Panc1 (cell line): ENCODE results near the gene AFF3. TPM values are rescaled to one million over a fixed set of nuclear protein-coding genes. Genes with fewer than 3 reads are reported as not detected.

Experiments
- ATAC-seq: fragments of 200-7000 bp; cut with Tn5 transposase; 2 replicates; pipeline ENCODE4 v1.9.1; 2020; ENCODE audit warnings: mild to moderate bottlenecking, moderate library complexity
- BruUV-seq: library from RNA; stranded (reverse); fragments of 400-500 nt; replicated peaks from 2 replicates; lab custom pipeline; 2021; lab: Mats Ljungman, UMichigan
- CTCF ChIA-PET: fragments of 300-600 bp; sonication (Branson Sonifier 250); formaldehyde crosslinking; loops from one replicate; lab custom pipeline; 2022; ENCODE audit warnings: antibody characterized with exemption; lab: Charles Lee
- POLR2A ChIA-PET: fragments of 300-600 bp; sonication (Branson Sonifier 250); formaldehyde crosslinking; loops from one replicate; lab custom pipeline; 2022; ENCODE audit warnings: antibody characterized with exemption; lab: Charles Lee
- DNase-seq: peaks from one replicate; pipeline ENCODE4 v3.0.0-alpha.2; 2010; ENCODE audit warnings: low read depth, low spot score
- H3K27ac ChIP-seq: 2 replicates; pipeline ENCODE4 v1.5.1; 2011; ENCODE audit warnings: mild to moderate bottlenecking, low read length, inconsistent platforms
- H3K27me3 ChIP-seq: fragments of 200-500 bp; sonication (Bioruptor generic); 2 replicates; pipeline ENCODE4 v1.6.0; 2014; ENCODE audit warnings: low read length, inconsistent platforms; ENCODE audit not compliant: control insufficient read depth, insufficient read depth
- H3K36me3 ChIP-seq: fragments of 200-500 bp; sonication (Bioruptor generic); 2 replicates; pipeline ENCODE4 v1.5.1; 2014; ENCODE audit warnings: inconsistent platforms, mild to moderate bottlenecking, low read length, moderate library complexity; ENCODE audit not compliant: control insufficient read depth, insufficient read depth
- H3K4me1 ChIP-seq: 2 replicates; pipeline ENCODE4 v1.5.1; 2011; ENCODE audit warnings: inconsistent platforms, mild to moderate bottlenecking, low read length, moderate library complexity; ENCODE audit not compliant: control insufficient read depth, insufficient read depth
- H3K4me3 ChIP-seq, 2 experiments: 2 replicates each; pipeline ENCODE4 v1.5.1; 2011 to 2012; ENCODE audit warnings: low read depth in 2 of 2, low read length in 2 of 2, mild to moderate bottlenecking in 2 of 2, inconsistent platforms in 1 of 2, moderate library complexity in 1 of 2
- H3K9me3 ChIP-seq: fragments of 200-500 bp; sonication (Bioruptor generic); 2 replicates; pipeline ENCODE4 v1.5.1; 2014; ENCODE audit warnings: low read depth, mild to moderate bottlenecking, inconsistent platforms, low read length, moderate library complexity; ENCODE audit not compliant: control insufficient read depth, insufficient read depth
- CTCF ChIP-seq: fragments of 450-650 bp; IDR thresholded peaks from 2 replicates; pipeline ENCODE4 v1.5.1; 2017; ENCODE audit warnings: mild to moderate bottlenecking
- POLR2AphosphoS5 ChIP-seq: IDR thresholded peaks from 2 replicates; pipeline ENCODE4 v1.6.1; 2012; ENCODE audit warnings: mild to moderate bottlenecking, low read depth, low read length, moderate library complexity
- SIN3A ChIP-seq: IDR thresholded peaks from 2 replicates; pipeline ENCODE4 v1.6.1; 2012; ENCODE audit warnings: low read depth, mild to moderate bottlenecking, low read length, moderate library complexity, borderline replicate concordance; ENCODE audit not compliant: insufficient read depth
- TCF7L2 ChIP-seq: IDR thresholded peaks from 2 replicates; pipeline ENCODE4 v1.6.1; 2011; ENCODE audit warnings: mild to moderate bottlenecking, low read depth, low read length, inconsistent platforms
- in situ Hi-C: cut with HindIII; loops from 2 replicates; pipeline ENCODE4 v1.10.0; 2016; ENCODE audit warnings: low sequenced_read_pairs, low pct_unique_long_range_greater_than_20kb
- intact Hi-C: fragments of 100-400 bp; cut with micrococcal nuclease; formaldehyde crosslinking; loops from one replicate; pipeline ENCODE4 v1.10.0; 2022; ENCODE audit not compliant: unreplicated experiment
- total RNA-seq: library from RNA; stranded (reverse); gene quantifications from one replicate; pipeline ENCODE4 v1.2.1, GENCODE V29; 2021; ENCODE audit not compliant: unreplicated experiment
- TF ChIP-seq, protein P1 (sequence below), 2 experiments: IDR thresholded peaks; 2 replicates each; pipeline ENCODE4 v1.6.1; 2011 to 2012; ENCODE audit warnings: low read depth in 2 of 2, control low read depth in 1 of 2, low read length in 1 of 2, mild to moderate bottlenecking in 1 of 2, moderate library complexity in 1 of 2; ENCODE audit not compliant: insufficient read depth in 1 of 2

Gene AFF3
- total RNA-seq, 1 experiment from 2014 or later: 2.2 TPM

GRCh38 chr2:99675130-99675661 is 467.2 kb downstream of the AFF3 start:
- CTCF ChIA-PET: no interaction called here
- H3K9me3 ChIP-seq: no peaks in the 10 kb centered on the region
- TF ChIP-seq POLR2AphosphoS5 (no peak), CTCF (no peak), TCF7L2 (no peak), SIN3A (no peak)
- TF ChIP-seq, protein P1, sequence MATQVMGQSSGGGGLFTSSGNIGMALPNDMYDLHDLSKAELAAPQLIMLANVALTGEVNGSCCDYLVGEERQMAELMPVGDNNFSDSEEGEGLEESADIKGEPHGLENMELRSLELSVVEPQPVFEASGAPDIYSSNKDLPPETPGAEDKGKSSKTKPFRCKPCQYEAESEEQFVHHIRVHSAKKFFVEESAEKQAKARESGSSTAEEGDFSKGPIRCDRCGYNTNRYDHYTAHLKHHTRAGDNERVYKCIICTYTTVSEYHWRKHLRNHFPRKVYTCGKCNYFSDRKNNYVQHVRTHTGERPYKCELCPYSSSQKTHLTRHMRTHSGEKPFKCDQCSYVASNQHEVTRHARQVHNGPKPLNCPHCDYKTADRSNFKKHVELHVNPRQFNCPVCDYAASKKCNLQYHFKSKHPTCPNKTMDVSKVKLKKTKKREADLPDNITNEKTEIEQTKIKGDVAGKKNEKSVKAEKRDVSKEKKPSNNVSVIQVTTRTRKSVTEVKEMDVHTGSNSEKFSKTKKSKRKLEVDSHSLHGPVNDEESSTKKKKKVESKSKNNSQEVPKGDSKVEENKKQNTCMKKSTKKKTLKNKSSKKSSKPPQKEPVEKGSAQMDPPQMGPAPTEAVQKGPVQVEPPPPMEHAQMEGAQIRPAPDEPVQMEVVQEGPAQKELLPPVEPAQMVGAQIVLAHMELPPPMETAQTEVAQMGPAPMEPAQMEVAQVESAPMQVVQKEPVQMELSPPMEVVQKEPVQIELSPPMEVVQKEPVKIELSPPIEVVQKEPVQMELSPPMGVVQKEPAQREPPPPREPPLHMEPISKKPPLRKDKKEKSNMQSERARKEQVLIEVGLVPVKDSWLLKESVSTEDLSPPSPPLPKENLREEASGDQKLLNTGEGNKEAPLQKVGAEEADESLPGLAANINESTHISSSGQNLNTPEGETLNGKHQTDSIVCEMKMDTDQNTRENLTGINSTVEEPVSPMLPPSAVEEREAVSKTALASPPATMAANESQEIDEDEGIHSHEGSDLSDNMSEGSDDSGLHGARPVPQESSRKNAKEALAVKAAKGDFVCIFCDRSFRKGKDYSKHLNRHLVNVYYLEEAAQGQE (IDR thresholded peaks at IDR 0.05; ENCODE audit: insufficient read depth in 1 of 2, low read depth in 2 of 2, low read length in 1 of 2): no peak
- no peak overlapping the region for H3K27ac ChIP-seq
- in situ Hi-C loops: no loop called here
- H3K4me1 ChIP-seq: no peaks in the 10 kb centered on the region
- intact Hi-C loops: no loop called here
- no peaks in the 10 kb centered on the region for H3K27me3 ChIP-seq
- DNase-seq (no peak), ATAC-seq (no peak)
- no peak overlapping the region for H3K4me3 ChIP-seq
- POLR2A ChIA-PET: interaction anchor here (0.6 kb wide), 1 partner anchor 119 kb away, joined by 3 read pairs; no protein-coding TSS in a partner anchor
- no peaks in the 10 kb centered on the region for H3K36me3 ChIP-seq
- BruUV-seq: no TSS peak

DNA sequence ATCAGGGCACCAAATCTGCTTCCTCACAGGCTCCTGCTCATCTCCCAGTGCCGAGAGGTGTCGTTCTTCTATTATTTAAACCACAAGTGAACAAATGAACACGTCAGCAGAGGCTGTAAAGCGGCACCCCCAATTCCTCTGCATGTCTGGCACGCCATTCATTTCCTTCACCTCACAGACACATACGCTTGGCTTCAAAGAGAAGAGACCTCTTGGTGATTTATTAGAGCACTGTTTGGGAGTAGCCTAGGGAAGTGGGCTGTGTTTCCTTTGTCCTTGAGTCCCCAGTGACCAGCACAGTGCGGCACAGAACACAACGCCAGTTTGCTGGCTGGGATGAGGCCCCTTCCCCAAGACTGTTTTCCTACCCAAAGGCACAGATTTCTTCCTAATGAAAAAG is 468.3 kb downstream of the AFF3 start:
- ChIA-PET POLR2A (no interaction called here), CTCF (no interaction called here)
- Histone ChIP-seq H3K4me1 (no peaks in the 10 kb centered on the region), H3K27ac (no peak overlapping the region), H3K9me3 (no peaks in the 10 kb centered on the region), H3K36me3 (no peaks in the 10 kb centered on the region), H3K4me3 (no peak overlapping the region), H3K27me3 (no peaks in the 10 kb centered on the region)
- no peak for DNase-seq
- no peak for ATAC-seq
- intact Hi-C loops: no loop called here
- TF ChIP-seq SIN3A: no peak
- no peak for TF ChIP-seq TCF7L2
- TF ChIP-seq, protein P1 (IDR thresholded peaks at IDR 0.05; ENCODE audit: insufficient read depth in 1 of 2, low read depth in 2 of 2, low read length in 1 of 2): no peak
- TF ChIP-seq POLR2AphosphoS5: no peak
- no peak for TF ChIP-seq CTCF
- no TSS peak for BruUV-seq
- in situ Hi-C loops: no loop called here
